CD4-positive, alpha-beta T cell treated with Interleukin-21 for 1 hour (primary cell): ENCODE results near the gene ZNF699.
"Not testable (repeated sequence)": the region's sequence is repeated elsewhere in the genome, so short reads cannot be mapped to it uniquely, and the experiment has no call there.

Experiments
- DNase-seq: peaks from one replicate; pipeline ENCODE4 v3.0.0-alpha.2; 2020

Gene ZNF699

GRCh38 chr19:9309139-9309973 is at the start of gene ZNF699:
TSS of gene ZNF699 (minus strand) at chr19:9309838. CDS start at chr19:9305119, 4,719 bp downstream.
- DNase-seq: peak; percentile 98

GRCh38 chr19:9354651-9355050 is 45.0 kb upstream of the ZNF699 start:
- no peak for DNase-seq

- DNase-seq: no peak
Measured at GRCh38 chr19:9353011-9353410, 43.4 kb upstream of the ZNF699 start.

- DNase-seq: no peak
Measured at GRCh38 chr19:9352505-9352904, 42.9 kb upstream of the ZNF699 start.

- DNase-seq: no peak
Measured at GRCh38 chr19:9348671-9349070, 39.0 kb upstream of the ZNF699 start.

- DNase-seq: no peak
Measured at GRCh38 chr19:9348253-9348652, 38.6 kb upstream of the ZNF699 start.

GRCh38 chr19:9345005-9345404 is 35.4 kb upstream of the ZNF699 start:
- DNase-seq: no peak

- DNase-seq: no peak
Measured at GRCh38 chr19:9342610-9343304, 33.1 kb upstream of the ZNF699 start.

- no peak for DNase-seq
Measured at GRCh38 chr19:9329999-9330398, 20.4 kb upstream of the ZNF699 start.

GRCh38 chr19:9324584-9324962 is 14.9 kb upstream of the ZNF699 start:
- DNase-seq: no peak

- peak; percentile 97 for DNase-seq
Measured at GRCh38 chr19:9323919-9324583, 14.4 kb upstream of the ZNF699 start, which contains the start of gene ZNF559. TSS of gene ZNF559 (plus strand) at chr19:9324179. CDS start at chr19:9338550, 14,371 bp downstream.

- peak; percentile 79 for DNase-seq
Measured at GRCh38 chr19:9323557-9323918, 13.9 kb upstream of the ZNF699 start.

GRCh38 chr19:9322201-9322600 is 12.6 kb upstream of the ZNF699 start:
- DNase-seq: not testable (repeated sequence)

GRCh38 chr19:9321756-9322155 is 12.1 kb upstream of the ZNF699 start:
- not testable (repeated sequence) for DNase-seq

- no peak for DNase-seq
Measured at GRCh38 chr19:9321338-9321737, 11.7 kb upstream of the ZNF699 start.

- no peak for DNase-seq
Measured at GRCh38 chr19:9313756-9314155, 4.1 kb upstream of the ZNF699 start.

GRCh38 chr19:9309974-9310446 is 372 bp upstream of the ZNF699 start:
- DNase-seq: no peak

- no peak for DNase-seq
Measured at GRCh38 chr19:9308091-9308770, 1.4 kb downstream of the ZNF699 start.

- no peak for DNase-seq
Measured at GRCh38 chr19:9306443-9306842, 3.2 kb downstream of the ZNF699 start.

- DNase-seq: no peak
Measured at GRCh38 chr19:9296336-9296735, 13.3 kb downstream of the ZNF699 start.

GRCh38 chr19:9295411-9295849 is 14.2 kb downstream of the ZNF699 start:
- DNase-seq: no peak

- no peak for DNase-seq
Measured at GRCh38 chr19:9289231-9289884, 20.3 kb downstream of the ZNF699 start.
